Liver (tissue), 10 donors: ENCODE results near the gene OR7A10. TPM values are rescaled to one million over a fixed set of nuclear protein-coding genes. Genes with fewer than 3 reads are reported as not detected.
"Not testable (repeated sequence)": the region's sequence is repeated elsewhere in the genome, so short reads cannot be mapped to it uniquely, and the experiment has no call there.

ENCODE experiments used
- DNase-seq: peaks from one replicate; pipeline ENCODE4 v3.0.0-alpha.2; 2017; ENCODE audit warnings: low spot score
- H3K27ac ChIP-seq, 2 donors: one replicate each; pipeline ENCODE4 v1.7.0; 2013; ENCODE audit warnings: inconsistent platforms in 2 of 2, low read length in 2 of 2, control low read depth in 1 of 2, low read depth in 1 of 2, mild to moderate bottlenecking in 1 of 2
- H3K27me3 ChIP-seq, 4 donors: one replicate each; pipeline versions ENCODE4 v1.6.1 to v1.7.0; 2013; ENCODE audit warnings: low read length in 3 of 4, inconsistent platforms in 1 of 4, mild to moderate bottlenecking in 1 of 4, moderate library complexity in 1 of 4; ENCODE audit not compliant: control insufficient read depth in 4 of 4, insufficient read depth in 4 of 4
- H3K36me3 ChIP-seq, 4 donors: one replicate each; pipeline versions ENCODE4 v1.6.1 to v1.7.0; 2013; ENCODE audit warnings: low read length in 3 of 4, mild to moderate bottlenecking in 3 of 4, low read depth in 1 of 4, moderate library complexity in 1 of 4; ENCODE audit not compliant: control insufficient read depth in 4 of 4, insufficient read depth in 3 of 4
- H3K4me1 ChIP-seq, 4 donors: one replicate each; pipeline versions ENCODE4 v1.6.1 to v1.7.0; 2013; ENCODE audit warnings: low read length in 3 of 4, mild to moderate bottlenecking in 3 of 4, moderate library complexity in 1 of 4; ENCODE audit not compliant: control insufficient read depth in 4 of 4, insufficient read depth in 4 of 4
- H3K4me3 ChIP-seq, 3 donors: one replicate each; pipeline versions ENCODE4 v1.6.1 to v1.7.0; 2013; ENCODE audit warnings: low read length in 3 of 3, control low read depth in 1 of 3, low read depth in 1 of 3, mild to moderate bottlenecking in 1 of 3
- H3K9ac ChIP-seq, 2 donors: one replicate each; pipeline ENCODE4 v1.7.0; 2013; ENCODE audit warnings: low read length in 2 of 2, mild to moderate bottlenecking in 2 of 2, moderate library complexity in 2 of 2, control low read depth in 1 of 2, low read depth in 1 of 2
- H3K9me3 ChIP-seq, 4 donors: one replicate each; pipeline versions ENCODE4 v1.6.1 to v1.7.0; 2013; ENCODE audit warnings: low read length in 3 of 4; ENCODE audit not compliant: control insufficient read depth in 4 of 4
- WGBS: extraction: QIAGEN DNeasy Blood & Tissue Kit; methylation state at CpG from one replicate; pipeline ENCODE4 v1.1.7; 2013; 5-methylcytosine and 5-hydroxymethylcytosine counted together
- polyA plus RNA-seq, 2 donors: library from polyadenylated mRNA; stranded (reverse) in 1 of 2; unstranded in 1 of 2; fragments of 200-250 nt in 1 of 2; fragments of >200 nt in 1 of 2; fragmentation: Nextera tagmentation in 1 of 2; extraction: Ambion mirVana in 1 of 2; gene quantifications; one replicate each; pipeline versions ENCODE4 v1.2.1 to v1.2.3, GENCODE V29; 2013 to 2015
- small RNA-seq: library from RNA; depleted of rRNA; stranded (forward); fragments of <200 nt; gene quantifications from one replicate; pipeline ENCODE3, GENCODE V24; 2014
- total RNA-seq, 2 donors: library from RNA; depleted of rRNA; stranded (reverse); fragments of >200 nt; gene quantifications; one replicate each; pipeline ENCODE4 v1.2.3, GENCODE V29; 2014
- donor health status: healthy.
- donor health status: healthy.
- donor health status: healthy.
- donor health status: healthy.
- donor health status: healthy.

The OR7A10 gene
- total and polyA plus RNA-seq, 4 donors = not detected

GRCh38 chr19:14792250-14792649, 56.5 kb downstream of the OR7A10 start:
- not testable (repeated sequence) for DNase-seq, H3K36me3 ChIP-seq, H3K9ac ChIP-seq, H3K27ac ChIP-seq, H3K9me3 ChIP-seq, H3K4me1 ChIP-seq, H3K27me3 ChIP-seq, H3K4me3 ChIP-seq
- 87% methylated on average over 6 of the region's 6 CpGs for WGBS

Small RNAs within 50 kb of the gene (small RNA-seq; reads per million reads assigned to genes)
- gene AC005255.1 = 0.07 reads per million
- not detected for gene OR7A18P

Other genes with a start within 250 kb of the OR7A10 start
- gene ADGRE3, start 174.1 kb downstream of the OR7A10 start, total RNA-seq = under 1 TPM; 0.28 to 0.67 TPM
- under 1 TPM; 0.15 to 0.17 TPM for gene ADGRE3, start 174.1 kb downstream of the OR7A10 start, polyA plus RNA-seq
- gene ZNF333, start 158.9 kb downstream of the OR7A10 start, total RNA-seq = 10 to 100 TPM in 1 of 2 donors, 1 to 10 TPM in 1; 5.5 to 11.2 TPM
- gene ZNF333, start 158.9 kb downstream of the OR7A10 start, polyA plus RNA-seq = 1 to 10 TPM; 1.7 to 1.8 TPM
- 1 to 10 TPM; 1.0 to 5.3 TPM for gene ADGRE2, start 70.4 kb downstream of the OR7A10 start, total RNA-seq
- gene ADGRE2, start 70.4 kb downstream of the OR7A10 start, polyA plus RNA-seq = 1 to 10 TPM in 1 of 2 donors, under 1 TPM in 1; 0.40 to 1.3 TPM
- gene OR7A5, start 13.7 kb downstream of the OR7A10 start, total RNA-seq = not detected
- not detected for gene OR7A5, start 13.7 kb downstream of the OR7A10 start, polyA plus RNA-seq
- under 1 TPM in 1 of 2 donors, not detected in 1; 0.14 TPM for gene OR7C1, start 13.7 kb downstream of the OR7A10 start, total RNA-seq
- under 1 TPM in 1 of 2 donors, not detected in 1; 0.06 TPM for gene OR7C1, start 13.7 kb downstream of the OR7A10 start, polyA plus RNA-seq
- gene OR7A17, start 37.2 kb upstream of the OR7A10 start, total RNA-seq = not detected
- not detected for gene OR7A17, start 37.2 kb upstream of the OR7A10 start, polyA plus RNA-seq
- gene OR7C2, start 92.6 kb upstream of the OR7A10 start, total RNA-seq = not detected
- not detected for gene OR7C2, start 92.6 kb upstream of the OR7A10 start, polyA plus RNA-seq
- gene SLC1A6, start 130.9 kb upstream of the OR7A10 start, total RNA-seq = not detected
- not detected for gene SLC1A6, start 130.9 kb upstream of the OR7A10 start, polyA plus RNA-seq
- gene CASP14, start 200.6 kb upstream of the OR7A10 start, total RNA-seq = not detected
- gene CASP14, start 200.6 kb upstream of the OR7A10 start, polyA plus RNA-seq = not detected
- not detected for gene OR1I1, start 233.3 kb upstream of the OR7A10 start, total RNA-seq
- not detected for gene OR1I1, start 233.3 kb upstream of the OR7A10 start, polyA plus RNA-seq